Thoracic aorta (tissue), 2 donors: ENCODE data around the gene CASS4. TPM values are rescaled to one million over a fixed set of nuclear protein-coding genes. Genes with fewer than 3 reads are reported as not detected.
A peak's percentile ranks its signal among the peaks of the same experiment; 100 is the strongest.

ENCODE experiments used
- ATAC-seq: fragments of 150-250 bp; one replicate; pipeline ENCODE4 v1.8.0; 2017; ENCODE audit warnings: low read depth; ENCODE audit not compliant: insufficient number of reproducible peaks, low FRiP score
- DNase-seq: peaks from one replicate; pipeline ENCODE4 v3.0.0-alpha.2; 2020; ENCODE audit warnings: low spot score
- H3K27ac ChIP-seq, 2 donors: fragments of 200-600 bp; sonication (generic); 1 replicate in 1 of 2; 2 replicates in 1 of 2; pipeline ENCODE4 v1.5.1; 2016; ENCODE audit warnings: mild to moderate bottlenecking in 2 of 2, moderate library complexity in 2 of 2
- H3K27me3 ChIP-seq: fragments of 200-600 bp; sonication (generic); replicated peaks from 2 replicates; pipeline ENCODE4 v1.6.0; 2016; ENCODE audit warnings: mild to moderate bottlenecking; ENCODE audit not compliant: insufficient read depth
- H3K36me3 ChIP-seq: fragments of 200-600 bp; sonication (generic); one replicate; pipeline ENCODE4 v1.5.1; 2016
- H3K4me1 ChIP-seq, 2 donors: fragments of 200-600 bp; sonication (generic); 1 replicate in 1 of 2; 2 replicates in 1 of 2; pipeline versions ENCODE4 v1.5.1 to v1.6.0; 2016; ENCODE audit warnings: low read depth in 2 of 2, mild to moderate bottlenecking in 1 of 2; ENCODE audit not compliant: control insufficient read depth in 1 of 2
- H3K4me3 ChIP-seq: fragments of 200-600 bp; sonication (generic); 2 replicates; pipeline ENCODE4 v1.5.1; 2016; ENCODE audit warnings: mild to moderate bottlenecking
- H3K9me3 ChIP-seq: fragments of 200-600 bp; sonication (generic); 2 replicates; pipeline ENCODE4 v1.5.1; 2016
- total RNA-seq, 2 donors: library from RNA; depleted of rRNA; stranded (reverse); fragments of >200 nt; gene quantifications; one replicate each; pipeline versions ENCODE4 v1.1.0 to v1.2.3, GENCODE V29; 2016
- TF ChIP-seq, protein P1 (sequence below): fragments of 200-600 bp; sonication (generic); IDR thresholded peaks from one replicate; pipeline ENCODE4 v1.5.1; 2019; ENCODE audit warnings: antibody characterized with exemption

The CASS4 gene
- total RNA-seq, 2 donors from 2014 or later = 3.0 to 3.1 TPM

DNA sequence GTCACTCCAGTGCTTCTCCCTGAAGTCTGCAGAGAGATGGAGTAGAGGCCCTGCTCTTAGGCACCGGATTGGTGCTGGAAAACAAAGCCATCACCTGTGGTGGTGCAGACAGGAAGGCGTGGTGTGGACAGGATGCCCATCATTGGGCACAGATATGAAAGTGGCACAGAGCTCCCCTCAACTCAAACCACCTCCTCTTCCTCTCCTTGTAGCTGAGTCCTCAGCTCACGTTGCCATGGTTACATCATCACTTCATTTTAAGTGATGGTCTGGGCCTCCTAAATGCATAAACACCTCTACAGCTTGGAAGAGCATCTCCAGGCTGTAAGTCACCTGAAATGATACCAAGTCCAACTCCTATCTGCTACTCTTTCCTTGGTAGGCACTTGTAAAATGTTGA, 48.4 kb downstream of the CASS4 start:
- DNase-seq = no peak
- ATAC-seq = no peak
- Histone ChIP-seq H3K4me3 (no peak overlapping the region), H3K36me3 (no peaks in the 10 kb centered on the region), H3K9me3 (no peaks in the 10 kb centered on the region), H3K27ac (no peak overlapping the region), H3K4me1 (no peaks in the 10 kb centered on the region), H3K27me3 (no peaks in the 10 kb centered on the region)
- TF ChIP-seq, protein P1, sequence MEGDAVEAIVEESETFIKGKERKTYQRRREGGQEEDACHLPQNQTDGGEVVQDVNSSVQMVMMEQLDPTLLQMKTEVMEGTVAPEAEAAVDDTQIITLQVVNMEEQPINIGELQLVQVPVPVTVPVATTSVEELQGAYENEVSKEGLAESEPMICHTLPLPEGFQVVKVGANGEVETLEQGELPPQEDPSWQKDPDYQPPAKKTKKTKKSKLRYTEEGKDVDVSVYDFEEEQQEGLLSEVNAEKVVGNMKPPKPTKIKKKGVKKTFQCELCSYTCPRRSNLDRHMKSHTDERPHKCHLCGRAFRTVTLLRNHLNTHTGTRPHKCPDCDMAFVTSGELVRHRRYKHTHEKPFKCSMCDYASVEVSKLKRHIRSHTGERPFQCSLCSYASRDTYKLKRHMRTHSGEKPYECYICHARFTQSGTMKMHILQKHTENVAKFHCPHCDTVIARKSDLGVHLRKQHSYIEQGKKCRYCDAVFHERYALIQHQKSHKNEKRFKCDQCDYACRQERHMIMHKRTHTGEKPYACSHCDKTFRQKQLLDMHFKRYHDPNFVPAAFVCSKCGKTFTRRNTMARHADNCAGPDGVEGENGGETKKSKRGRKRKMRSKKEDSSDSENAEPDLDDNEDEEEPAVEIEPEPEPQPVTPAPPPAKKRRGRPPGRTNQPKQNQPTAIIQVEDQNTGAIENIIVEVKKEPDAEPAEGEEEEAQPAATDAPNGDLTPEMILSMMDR = no peak

DNA sequence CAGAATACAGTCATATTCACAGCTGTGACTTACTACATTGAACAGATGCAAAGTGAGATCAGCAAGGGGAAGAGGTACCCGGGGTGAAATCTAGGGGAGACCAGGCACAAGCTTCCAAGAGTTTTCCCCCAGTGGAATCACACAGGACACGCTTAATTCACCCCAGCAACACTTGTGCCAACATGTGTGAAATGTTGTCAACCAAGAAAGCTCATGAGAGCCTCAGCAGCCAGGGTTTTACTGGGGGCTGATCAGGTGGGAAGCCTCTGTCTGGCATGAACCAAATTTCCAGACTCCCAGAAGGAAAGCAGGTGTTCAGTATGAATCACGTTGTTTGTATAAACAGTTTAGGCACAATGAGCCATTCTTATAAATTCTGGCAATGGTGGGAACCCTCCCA, 49.5 kb downstream of the CASS4 start:
- H3K4me1 ChIP-seq = no peaks in the 10 kb centered on the region
- ATAC-seq = no peak
- no peak for DNase-seq

DNA sequence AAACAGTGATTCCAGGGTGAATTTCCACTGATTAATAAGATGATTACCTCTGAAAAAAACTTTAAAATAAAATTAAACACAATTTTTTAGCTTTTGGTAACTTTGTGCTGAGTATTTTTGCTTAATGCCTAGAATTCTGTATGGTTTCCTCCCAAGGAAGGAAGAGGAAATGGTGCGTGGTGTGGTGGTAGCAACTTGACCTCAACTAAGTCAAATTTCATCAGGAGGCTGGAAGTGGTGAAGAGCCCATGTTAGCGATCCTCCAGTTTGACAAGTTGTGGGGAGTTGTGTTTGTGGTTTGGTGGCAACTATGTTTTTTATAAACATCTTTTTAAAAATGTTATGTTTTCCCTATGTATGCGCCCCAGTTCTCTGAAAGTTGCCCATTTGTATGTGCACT, 51.4 kb downstream of the CASS4 start:
- Histone ChIP-seq H3K9me3 (no peaks in the 10 kb centered on the region), H3K27me3 (no peaks in the 10 kb centered on the region), H3K36me3 (no peaks in the 10 kb centered on the region), H3K27ac (no peak overlapping the region), H3K4me1 (peaks cover 0 to 4% of the 10 kb centered on the region in 2 donors), H3K4me3 (no peak overlapping the region)
- DNase-seq (no peak), ATAC-seq (no peak)
- TF ChIP-seq, protein P1 = no peak

More for the DNA sequence above, 49.5 kb downstream of the CASS4 start:
- H3K36me3 ChIP-seq = no peaks in the 10 kb centered on the region
- no peaks in the 10 kb centered on the region for H3K27me3 ChIP-seq
- no peak overlapping the region for H3K4me3 ChIP-seq
- H3K9me3 ChIP-seq = no peaks in the 10 kb centered on the region
- no peak overlapping the region for H3K27ac ChIP-seq
- TF ChIP-seq, protein P1 = no peak

DNA sequence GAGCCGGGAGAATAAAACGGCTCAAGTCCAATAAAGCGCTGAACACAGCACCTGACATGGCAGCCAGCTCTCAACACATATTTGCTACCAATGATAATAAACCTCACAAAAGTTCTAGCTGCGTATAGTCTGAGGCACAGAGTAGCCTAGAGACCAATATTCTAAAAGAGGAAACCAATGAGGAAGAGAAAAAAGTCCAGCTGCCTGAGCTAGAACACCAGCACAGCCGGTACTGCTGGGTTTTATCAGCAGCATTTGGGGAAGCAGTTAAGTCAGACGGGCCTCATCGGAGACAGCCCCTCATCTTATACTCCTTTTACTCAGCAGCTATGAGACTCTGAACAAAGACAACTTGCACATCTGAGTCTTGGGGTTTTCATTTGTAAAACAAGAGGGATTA, 53.9 kb downstream of the CASS4 start:
- H3K27ac ChIP-seq = no peak overlapping the region
- no peaks in the 10 kb centered on the region for H3K9me3 ChIP-seq
- H3K4me3 ChIP-seq = no peak overlapping the region
- TF ChIP-seq, protein P1 = no peak
- DNase-seq = no peak
- peaks cover 10 to 18% of the 10 kb centered on the region in 2 donors for H3K4me1 ChIP-seq
- no peak for ATAC-seq
- no peaks in the 10 kb centered on the region for H3K27me3 ChIP-seq
- no peaks in the 10 kb centered on the region for H3K36me3 ChIP-seq

DNA sequence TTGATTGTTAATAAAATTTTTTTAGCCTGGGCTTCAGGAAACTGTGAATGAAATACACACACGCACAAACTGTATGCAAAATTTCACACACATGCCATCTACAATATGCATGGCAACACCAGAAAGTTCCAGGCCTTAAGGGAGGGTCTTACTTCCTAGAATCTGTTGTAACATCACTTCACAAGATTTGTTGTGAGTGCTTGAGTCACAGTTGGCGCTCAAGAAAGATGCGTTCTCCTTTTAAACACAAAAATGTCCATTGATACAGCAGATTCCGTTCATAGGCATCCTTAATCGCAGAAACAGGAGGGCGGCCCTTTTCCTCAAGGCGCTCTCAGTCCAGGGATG, 55.9 kb downstream of the CASS4 start:
- Histone ChIP-seq H3K27me3 (no peaks in the 10 kb centered on the region), H3K9me3 (no peaks in the 10 kb centered on the region), H3K4me1 (peaks cover 10 to 18% of the 10 kb centered on the region in 2 donors), H3K36me3 (no peaks in the 10 kb centered on the region), H3K27ac (peak overlapping the region; percentile 13 to 80), H3K4me3 (peak overlapping the region; percentile 92)
- no peak for DNase-seq
- no peak for ATAC-seq
- TF ChIP-seq, protein P1 = no peak
